NCI-H128 (cell line): ENCODE measurements around the gene CEP162.
"Not testable (repeated sequence)": the region's sequence is repeated elsewhere in the genome, so short reads cannot be mapped to it uniquely, and the experiment has no call there.

ENCODE experiments used
- DNase-seq: peaks from one replicate; lab custom pipeline; 2025; ENCODE audit not compliant: unreplicated experiment; lab: John Stamatoyannopoulos, UW

The CEP162 gene, protein sequence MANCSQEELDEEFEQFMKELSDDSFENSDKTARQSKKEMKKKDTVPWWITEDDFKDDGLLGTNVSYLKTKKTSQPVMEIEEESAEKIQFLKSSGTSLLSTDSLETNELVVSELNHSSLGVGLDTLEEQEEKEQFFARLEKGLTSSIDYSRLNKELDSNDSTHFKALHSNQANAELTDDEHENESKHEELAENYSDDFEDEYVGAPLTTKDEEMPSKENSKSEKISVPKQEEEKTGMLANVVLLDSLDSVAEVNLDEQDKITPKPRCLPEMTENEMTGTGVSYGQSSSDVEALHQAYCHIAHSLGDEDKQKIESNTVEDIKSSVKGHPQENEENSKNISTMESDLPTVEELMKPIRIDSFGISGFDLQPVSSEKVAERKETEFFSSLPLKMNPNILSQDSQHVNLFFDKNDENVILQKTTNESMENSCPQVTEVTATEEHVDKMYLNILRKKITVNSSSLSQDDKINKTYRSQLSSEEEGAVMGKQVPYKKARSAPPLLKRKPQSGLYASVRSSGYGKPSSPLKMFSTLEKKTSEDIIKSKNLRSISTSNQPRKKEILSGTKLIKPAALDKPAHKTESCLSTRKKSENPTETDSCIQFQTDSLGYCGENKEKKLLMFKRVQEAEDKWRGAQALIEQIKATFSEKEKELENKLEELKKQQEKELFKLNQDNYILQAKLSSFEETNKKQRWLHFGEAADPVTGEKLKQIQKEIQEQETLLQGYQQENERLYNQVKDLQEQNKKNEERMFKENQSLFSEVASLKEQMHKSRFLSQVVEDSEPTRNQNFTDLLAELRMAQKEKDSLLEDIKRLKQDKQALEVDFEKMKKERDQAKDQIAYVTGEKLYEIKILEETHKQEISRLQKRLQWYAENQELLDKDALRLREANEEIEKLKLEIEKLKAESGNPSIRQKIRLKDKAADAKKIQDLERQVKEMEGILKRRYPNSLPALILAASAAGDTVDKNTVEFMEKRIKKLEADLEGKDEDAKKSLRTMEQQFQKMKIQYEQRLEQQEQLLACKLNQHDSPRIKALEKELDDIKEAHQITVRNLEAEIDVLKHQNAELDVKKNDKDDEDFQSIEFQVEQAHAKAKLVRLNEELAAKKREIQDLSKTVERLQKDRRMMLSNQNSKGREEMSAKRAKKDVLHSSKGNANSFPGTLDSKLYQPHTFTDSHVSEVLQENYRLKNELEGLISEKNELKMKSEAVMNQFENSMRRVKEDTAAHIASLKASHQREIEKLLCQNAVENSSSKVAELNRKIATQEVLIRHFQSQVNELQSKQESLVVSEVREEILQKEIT (N-terminal part only)

DNA sequence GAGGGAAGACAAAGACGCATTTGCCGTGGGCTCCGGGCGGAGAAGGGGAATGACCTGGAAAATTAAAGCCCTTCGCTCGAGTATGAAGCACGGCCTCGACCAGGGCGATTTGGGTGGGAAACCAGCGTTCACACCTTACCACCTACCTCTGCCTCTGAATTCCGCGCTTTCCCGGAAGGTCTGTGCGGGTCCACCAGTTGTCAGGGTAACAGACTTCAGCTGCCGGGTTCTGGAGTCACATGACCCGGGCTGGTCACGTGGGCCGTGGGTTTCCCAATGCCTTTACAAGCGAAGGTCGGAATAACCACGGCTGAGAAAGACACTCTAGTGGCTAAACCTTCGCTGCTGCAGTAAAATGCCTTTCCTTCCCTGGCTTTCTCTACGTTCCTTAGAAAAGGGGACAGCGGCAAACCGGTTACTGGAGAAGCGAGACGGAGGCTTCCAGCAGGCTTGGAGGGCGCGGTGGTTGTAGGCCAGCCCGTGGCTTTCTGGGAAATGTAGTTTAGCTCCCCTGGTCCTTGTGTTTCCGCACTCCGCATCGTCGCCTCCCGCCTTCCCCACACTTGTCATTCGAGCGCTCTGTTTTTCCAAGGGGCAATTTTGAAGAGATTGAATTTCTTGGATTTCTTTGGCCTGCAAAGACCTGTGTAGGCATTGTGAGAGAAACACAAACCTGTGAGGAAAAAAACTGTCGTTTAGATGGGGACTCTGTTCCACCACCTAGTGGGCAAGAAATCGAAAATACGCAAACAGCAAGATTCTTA is at the start of gene CEP162:
TSS of gene CEP162 (minus strand) at position 210 of the 764 bp plus-strand sequence. CDS start 1,250 bp downstream, outside the sequence.
- DNase-seq: peak; percentile 61

DNA sequence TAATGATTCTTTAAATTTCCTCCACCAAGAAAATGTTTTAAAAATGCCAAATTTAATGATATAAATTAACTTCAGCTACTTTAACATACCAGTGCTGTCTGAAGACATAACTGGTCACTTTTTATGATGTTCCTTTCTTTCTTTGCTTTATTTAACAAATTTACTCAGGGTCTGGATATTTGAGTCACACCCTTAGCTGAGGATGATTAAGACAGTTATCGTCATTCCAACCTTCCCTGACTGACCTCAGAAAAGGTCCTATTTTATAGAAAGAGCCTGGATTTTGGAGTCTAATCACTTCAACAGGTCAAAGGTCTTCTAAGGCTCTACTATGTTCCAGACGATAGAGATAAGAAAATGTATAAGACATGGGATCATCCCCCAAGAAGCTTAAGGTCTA is 47.4 kb upstream of the CEP162 start:
- DNase-seq: no peak

DNA sequence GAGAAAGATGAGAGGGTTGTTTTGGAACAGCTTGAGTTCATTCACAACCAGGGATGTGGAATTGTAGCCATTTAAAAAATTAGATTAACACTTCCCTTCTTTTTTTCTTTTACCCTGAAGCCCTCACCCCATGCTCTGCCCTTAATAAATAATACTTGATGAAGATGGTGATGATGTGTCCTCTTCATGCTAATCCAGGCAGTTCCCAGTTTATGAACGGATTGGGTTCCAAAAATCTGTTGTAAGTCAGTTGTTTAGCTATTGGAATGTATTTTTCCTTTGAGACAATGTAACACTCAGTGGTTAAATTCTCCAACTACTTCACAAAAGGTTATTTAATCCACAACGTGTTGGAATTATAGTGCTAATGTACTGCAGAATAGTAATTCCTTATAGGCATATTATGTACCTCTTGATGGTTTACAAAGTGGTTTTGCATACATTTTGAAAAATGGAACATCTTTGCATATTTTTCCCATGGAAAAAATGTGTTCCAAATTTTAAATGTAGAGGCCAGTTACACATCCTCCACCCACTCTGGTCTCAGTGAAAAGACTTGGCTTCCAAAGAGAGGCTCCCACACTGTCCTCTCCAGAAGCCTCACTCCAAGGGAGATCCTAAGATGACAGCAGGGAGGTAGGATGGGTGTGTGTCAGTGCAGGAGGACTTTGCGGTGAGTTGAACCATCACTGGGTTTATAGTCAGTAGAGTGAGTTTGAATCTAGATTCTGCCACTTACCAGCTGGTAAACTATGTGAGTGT is 45.8 kb upstream of the CEP162 start:
- DNase-seq: no peak

DNA sequence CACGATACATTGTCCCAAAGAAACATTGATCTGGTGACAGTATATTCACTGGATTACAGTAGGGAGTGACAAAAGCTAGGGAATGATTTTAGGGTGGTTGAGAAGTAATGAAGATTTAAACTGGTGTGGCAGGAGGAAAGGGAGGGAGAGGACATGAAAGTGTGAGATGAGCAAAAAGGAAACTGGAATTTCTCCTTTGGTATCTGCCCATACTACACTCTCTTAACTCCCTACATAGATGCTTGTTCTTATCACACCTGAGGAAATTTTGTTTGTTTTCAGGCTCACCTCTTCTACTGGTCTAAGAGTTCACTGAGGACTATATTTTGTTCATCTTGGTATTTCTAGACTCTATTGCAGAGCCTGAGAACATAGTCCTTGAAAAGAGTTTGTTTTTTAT is 44.9 kb upstream of the CEP162 start:
- no peak for DNase-seq

DNA sequence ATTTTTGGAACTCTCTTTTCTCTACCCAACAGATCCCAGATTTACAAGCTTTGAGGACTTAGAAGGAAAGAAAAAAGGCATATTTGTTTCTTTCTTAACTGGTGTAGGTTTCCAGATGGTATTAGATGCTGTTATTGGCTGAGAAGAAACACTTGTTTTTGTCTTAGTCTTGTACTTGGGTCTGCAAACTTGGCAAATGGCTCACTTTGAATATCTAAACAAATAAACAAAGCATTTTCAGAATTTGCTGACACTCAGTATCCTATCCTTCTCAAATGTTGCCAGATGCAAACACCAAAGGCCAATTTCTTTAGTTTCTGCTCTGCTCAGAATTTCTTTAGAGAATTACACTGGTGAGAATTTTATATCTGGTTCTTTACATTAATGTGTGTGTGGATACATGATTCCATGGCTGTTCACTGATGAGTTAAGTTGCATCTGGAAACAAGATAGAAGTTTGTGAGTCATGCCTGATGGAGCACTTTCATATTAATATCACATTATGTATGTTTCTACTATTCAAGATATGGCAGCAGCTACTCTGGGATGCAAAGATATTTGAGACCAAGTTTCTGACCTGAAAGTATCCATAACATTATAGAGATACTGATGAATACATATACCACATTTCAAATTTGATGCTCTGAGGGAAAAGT is 43.7 kb upstream of the CEP162 start:
- DNase-seq: no peak

DNA sequence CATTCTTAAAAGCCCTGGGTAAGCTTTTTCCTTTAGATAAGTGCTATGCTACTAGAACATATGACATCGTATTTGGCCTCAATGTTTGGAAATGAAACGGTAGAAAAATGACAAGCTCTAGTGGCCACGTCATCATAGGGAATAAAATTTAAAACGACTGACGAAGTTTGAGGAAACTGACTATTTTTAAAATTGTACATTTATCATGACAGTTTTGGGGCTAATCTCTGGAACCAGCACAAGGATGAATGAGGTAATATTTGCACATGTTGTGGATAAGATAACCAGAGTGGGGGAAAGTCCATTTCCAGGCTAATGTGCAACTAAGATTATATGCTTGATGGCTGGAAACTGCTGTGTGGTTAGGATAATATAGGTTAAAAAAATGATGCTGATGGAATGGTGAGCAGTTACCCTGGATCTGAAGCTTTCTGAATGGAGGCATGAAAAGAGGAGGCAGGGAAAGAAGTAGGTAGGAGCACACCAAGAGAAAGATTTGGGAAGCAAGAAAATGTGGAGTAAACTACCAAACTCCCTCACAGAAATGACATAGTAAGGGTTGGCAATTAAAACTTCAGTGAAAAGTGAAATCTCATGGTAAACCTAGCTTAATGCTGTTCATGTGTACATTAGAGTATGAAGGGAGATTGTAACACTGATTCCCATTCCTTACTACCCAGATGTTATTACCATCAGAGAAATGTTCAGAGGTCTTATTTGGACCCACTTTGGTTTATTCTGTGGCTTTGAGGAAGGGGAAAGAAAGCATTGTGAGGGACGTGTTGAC is 42.7 kb upstream of the CEP162 start:
- no peak for DNase-seq

DNA sequence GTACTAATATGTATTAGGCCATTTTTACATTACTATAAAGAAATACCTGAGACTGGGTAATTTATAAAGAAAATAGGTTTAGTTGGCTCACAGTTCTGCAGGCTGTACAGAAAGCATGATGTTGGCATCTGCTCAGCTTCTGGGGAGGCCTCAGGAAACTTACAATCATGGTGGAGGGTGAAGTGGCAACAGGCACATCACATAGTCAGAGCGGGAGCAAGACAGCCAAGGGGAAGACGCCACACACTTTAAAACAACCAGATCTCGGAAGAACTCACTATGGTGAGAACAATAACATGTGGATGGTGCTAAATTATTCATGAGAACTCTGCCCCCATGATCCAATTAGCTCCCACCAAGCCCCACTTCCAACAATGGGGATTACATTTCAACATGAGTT is 41.3 kb upstream of the CEP162 start:
- DNase-seq: no peak

DNA sequence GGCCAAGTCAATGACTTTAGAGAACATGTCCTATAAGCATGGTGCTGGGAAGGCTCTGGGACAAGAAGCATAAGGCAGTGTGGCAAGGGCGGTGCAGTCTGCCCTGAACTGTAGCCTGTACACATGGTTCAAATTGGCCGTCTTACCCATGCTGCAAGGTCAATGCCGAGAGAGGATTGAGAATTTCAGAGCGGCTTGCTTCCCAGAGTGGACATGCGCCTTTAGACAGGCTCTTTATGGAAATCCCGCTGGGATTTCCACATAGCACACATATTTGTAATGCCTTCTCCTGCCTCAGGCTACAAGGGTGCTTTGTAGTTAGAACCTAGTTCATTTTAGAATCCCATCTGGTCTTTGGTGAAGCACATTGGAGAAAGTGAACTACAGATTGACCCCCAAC is 36.1 kb upstream of the CEP162 start:
- no peak for DNase-seq

DNA sequence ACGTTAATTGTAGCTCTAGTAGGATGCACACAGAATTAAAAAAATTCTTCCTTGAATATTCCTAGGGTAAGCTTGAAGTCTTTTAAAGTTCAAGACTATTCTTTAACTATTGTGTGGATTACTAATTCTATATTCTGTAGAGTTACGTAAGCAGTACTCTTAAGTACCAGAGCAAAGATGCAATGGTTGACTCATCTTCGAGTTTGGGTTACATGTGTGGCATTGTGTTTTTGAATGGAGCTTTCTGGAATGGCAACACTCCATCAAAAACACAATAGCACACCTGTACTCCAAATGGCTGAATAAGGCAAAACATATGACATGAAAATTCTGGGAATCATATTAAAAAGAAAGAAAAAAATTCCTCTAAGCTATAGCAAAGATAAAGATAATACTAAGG is 33.5 kb upstream of the CEP162 start:
- no peak for DNase-seq

DNA sequence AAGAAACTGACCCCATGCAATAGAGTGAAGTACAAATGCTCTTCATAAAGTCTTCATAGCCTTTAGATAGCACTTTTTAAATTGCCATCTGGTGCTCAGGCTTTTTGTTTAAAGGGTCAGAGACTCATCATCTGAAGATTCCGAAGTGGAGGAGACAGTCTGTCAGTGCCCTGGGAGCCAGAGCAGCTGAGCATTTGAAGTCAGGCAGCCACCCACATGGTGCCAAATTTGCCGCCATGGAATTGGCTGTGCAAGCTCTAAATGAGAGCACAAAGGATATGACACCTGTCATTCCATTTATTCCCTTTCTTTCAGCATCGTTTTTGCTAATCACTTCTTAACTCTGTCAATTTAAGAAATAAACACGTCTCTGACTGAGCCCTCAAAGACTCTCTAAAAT is 32.8 kb upstream of the CEP162 start:
- DNase-seq: no peak

DNA sequence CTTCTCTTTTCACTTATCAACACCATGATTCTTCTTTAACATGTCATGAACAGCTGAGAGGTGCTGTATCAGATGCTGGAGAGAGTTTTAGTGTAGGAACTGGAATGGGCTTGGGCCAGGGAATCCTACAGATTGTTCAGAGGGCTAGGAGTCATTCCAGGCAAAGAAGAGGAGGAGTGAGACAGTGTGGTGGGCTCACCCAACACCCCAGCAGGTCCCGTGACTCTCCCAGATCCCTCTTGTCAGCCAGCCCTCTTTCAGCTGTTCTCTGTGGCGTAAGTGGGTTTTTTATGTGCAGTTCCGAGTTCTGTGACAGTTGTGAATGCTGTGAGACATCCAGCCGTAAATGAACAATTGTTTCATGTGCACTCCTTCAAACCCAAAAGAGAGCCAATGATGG is 31.4 kb upstream of the CEP162 start:
- DNase-seq: no peak

DNA sequence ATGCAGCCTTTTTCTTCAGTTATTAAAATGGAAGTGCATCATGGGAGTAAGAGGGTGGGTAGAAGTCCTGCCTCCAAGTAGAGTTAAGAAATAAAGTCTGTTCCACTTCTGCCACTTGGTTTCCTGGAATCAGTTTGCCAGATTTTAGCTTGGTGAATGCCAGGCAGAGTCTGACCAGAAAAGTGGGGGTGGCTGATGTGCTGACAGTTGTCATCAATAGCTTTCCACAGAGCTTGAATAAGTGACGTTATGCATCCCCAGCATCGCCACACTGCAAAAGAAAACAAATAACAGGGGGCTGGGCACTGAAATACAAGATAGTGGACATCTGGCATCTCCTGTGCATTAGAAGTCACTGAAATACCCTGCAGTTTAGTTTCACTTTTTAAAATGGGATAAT is 30.8 kb upstream of the CEP162 start:
- no peak for DNase-seq

DNA sequence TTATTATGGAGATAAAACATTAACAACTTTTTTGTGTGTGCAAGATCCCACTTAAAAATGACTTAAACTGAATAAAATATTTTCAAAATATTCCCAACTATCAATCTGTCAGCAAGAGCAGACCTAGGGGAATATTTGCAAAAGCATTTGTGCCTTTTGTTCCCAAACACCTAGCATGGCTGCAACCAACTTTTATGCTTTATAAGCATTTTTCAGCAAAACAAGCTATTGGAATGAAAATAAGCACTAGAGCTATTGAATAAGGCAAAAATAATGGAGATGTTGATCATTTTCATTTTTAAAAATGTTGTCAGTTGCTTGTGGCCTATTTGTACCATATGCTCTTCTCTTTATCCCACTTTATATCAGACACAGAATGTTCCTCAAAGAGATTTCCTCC is 28.2 kb upstream of the CEP162 start:
- DNase-seq: no peak

DNA sequence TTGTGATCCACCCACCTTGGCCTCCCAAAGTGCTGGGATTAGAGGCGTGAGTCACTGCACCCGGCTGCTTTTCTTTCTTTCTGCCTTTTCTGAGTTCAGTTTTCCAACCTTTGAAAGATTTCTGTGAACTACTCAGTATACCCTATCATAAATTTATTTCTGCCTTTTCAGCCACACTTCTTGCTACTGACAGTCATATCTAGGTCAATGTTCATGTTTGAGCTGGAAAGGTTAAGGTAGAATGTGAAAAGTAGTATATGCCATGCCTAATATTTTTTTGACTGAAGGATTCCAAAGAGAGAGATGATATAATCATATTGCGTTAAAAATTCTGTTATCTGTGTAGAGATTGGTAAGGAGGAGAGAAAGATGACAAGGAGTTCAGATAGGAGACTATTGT is 25.9 kb upstream of the CEP162 start:
- no peak for DNase-seq

DNA sequence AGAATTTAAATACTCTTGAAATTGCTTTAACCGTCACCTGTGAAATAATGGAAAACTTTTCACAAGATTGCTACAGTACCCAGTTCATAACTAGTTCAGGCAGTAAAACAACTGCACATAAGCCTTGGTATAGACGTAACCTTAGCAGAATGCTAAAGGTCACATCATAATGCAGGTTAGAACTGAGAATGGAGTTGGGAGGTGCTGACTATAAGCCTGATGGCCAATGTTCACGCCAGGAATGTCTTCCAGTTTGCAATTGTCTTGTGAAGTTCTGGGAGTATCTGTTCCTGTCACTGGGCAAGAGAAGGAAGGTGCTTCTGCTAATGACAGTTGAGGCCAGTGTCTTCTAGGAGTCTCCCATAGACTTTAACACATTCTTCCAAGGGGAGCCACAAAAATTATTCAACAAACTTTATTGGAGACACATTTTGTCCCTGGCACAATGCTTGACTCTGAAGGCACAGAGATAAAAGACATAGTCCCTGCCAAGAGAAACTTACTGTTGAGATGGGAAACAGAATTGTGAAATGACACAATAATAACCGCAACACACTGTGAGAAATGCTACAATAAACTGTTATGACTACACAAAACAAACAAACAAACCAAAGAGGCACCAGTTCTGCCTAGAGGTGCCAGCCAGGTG is 24.6 kb upstream of the CEP162 start:
- DNase-seq: no peak

DNA sequence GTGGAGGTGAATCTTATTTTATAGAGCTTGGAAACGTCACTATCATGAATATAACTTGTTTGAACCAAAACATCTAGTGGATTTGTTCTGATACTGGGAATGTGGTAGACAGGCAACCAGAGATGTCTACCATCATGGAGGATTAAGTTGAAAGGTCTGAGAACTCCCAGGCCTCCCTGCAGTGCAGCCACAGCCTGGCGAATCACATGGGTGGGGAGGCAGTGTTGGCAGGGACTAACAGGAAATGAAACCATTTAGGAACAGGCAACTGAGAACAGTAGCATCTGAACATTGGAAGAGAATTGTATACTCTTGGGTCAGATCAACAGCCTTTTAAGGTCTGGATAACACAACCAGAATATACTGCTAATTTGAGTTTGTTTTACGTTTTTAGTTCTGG is 22.3 kb upstream of the CEP162 start:
- no peak for DNase-seq

DNA sequence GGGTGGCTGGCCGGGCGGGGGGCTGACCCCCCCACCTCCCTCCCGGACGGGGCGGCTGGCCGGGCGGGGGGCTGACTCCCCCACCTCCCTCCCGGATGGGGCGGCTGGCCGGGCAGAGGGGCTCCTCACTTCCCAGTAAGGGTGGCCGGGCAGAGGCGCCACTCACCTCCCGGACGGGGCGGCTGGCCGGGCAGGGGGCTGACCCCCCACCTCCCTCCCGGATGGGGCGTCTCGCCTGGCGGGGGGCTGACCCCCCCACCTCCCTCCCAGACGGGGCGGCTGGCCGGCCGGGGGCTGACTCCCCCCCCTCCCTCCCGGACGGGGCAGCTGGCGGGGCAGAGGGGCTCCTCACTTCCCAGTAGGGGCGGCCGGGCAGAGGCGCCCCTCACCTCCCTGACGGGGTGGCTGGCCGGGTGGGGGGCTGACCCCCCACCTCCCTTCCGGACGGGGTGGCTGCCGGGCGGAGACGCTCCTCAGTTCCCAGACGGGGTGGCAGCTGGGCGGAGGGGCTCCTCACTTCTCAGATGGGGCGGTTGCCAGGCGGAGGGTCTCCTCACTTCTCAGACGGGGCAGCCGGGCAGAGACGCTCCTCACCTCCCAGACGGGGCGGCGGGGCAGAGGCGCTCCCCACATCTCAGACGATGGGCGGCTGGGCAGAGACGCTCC is 17.1 kb upstream of the CEP162 start:
- not testable (repeated sequence) for DNase-seq

DNA sequence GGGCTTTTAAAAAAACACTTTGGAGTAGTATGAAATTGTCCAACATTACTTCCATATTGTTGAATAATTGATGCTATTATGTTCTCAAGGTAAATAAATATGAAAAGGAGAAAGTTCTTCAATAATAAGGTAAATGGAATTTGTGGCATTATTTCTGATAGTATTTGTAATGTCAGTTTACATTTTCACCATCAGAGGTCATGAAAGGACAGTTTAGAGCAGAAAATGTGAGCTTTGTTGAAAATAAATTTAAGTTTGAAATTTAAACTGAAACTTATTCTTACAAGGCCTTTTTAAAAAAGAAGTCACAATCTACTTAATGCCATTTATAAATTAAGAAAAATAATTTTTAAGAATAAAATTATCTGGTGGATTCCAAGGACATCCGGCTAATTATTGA is 15.8 kb upstream of the CEP162 start:
- DNase-seq: no peak
